GM19328 (cell line): ENCODE data around the gene ADAR.

ENCODE experiments used
- ATAC-seq: cut with Tn5 transposase; IDR thresholded peaks from one replicate; pipeline ENCODE4 v1.9.1; 2021; ENCODE audit warnings: mild to moderate bottlenecking, moderate library complexity; ENCODE audit not compliant: unreplicated experiment

Gene ADAR

GRCh38 chr1:154619181-154619948, 11.4 kb upstream of the ADAR start:
- no peak for ATAC-seq

DNA sequence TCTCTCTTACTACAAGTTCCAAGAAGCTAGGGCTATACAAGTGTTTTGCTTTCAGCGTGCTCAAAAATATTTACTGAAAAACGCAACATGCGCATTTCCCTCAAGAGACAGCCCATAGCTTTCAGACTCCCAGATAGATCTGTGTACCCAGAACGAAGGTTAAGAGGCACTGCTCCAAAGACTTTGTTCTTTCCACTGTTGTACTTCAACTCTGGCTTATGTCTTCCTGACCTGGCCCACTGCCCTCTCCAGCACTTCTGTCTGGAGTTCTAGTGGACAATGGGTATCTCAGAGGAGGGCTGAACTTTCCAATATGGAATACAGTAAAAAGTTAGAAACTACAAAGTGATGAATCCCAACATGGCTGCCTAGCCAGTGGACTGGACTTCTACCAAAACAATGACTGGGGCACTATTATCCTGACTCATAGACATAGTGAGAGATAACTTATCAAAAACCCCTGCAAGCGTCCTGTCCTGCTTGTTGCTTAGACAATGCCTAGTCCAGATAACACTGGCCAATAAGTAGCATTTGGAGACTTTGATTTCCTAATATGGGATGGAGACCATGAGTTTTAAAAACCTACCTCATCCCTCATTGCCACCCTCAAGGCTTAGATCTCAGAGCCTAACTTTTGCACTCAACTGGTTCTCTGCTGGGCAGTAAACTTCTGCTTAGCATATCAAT, 8.8 kb upstream of the ADAR start:
- no peak for ATAC-seq

DNA sequence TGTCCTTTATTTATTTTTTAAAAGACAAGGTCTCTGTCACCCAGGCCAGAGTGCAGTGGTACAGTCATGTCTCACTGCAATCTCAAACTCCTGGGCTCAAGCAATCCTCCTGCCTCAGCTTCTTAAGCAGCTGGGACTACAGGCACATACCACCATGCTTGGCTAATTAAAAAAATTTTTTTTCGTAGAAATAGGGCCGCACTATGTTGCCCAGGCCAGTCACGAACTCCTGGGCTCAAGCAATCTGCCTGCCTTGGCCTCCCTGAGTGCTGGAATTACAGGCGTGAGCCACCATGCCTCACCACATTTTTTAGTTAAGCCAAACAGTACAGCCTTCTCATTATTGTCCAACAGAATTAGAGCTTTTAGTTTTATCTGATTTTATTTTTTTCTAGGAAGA, 7.4 kb upstream of the ADAR start:
- no peak for ATAC-seq

DNA sequence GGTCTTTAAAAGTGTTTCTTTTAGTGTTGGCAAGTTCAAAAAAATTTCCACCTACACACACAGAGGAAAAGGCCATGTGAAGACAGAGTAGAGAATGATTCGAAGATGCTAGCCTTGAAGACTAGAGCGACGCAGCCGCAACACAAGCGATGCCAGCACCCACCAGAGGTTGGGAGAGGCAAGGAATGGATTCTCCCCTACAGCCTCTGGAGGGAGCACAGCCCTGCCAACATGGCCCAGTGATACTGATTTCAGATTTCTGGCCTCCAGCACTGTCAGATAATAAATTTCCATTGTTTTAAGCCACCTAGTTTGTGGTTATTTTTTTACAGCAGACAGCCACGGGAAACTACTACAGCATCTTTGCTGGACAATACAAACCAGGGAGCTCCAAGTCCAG, 6.9 kb upstream of the ADAR start:
- no peak for ATAC-seq

DNA sequence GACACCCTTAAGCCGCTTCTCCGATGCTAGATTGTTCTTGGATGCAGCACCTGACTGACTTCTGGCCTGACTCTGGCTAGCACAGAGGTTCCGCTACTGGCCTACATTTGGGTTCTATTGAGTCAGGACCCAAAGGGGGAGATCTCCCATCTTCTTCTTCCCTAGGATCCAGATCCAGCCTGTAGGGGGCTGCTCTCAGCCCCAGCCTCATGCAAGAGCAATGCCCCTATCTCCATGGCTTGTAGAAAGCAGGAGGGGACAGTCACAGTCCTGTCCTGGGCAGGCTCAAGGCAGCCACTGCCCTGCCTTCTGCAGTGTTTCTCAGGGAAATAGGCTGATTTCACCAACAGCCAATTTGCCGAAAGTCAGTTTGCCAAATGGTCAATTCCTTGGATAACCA, 6.3 kb upstream of the ADAR start:
- no peak for ATAC-seq

DNA sequence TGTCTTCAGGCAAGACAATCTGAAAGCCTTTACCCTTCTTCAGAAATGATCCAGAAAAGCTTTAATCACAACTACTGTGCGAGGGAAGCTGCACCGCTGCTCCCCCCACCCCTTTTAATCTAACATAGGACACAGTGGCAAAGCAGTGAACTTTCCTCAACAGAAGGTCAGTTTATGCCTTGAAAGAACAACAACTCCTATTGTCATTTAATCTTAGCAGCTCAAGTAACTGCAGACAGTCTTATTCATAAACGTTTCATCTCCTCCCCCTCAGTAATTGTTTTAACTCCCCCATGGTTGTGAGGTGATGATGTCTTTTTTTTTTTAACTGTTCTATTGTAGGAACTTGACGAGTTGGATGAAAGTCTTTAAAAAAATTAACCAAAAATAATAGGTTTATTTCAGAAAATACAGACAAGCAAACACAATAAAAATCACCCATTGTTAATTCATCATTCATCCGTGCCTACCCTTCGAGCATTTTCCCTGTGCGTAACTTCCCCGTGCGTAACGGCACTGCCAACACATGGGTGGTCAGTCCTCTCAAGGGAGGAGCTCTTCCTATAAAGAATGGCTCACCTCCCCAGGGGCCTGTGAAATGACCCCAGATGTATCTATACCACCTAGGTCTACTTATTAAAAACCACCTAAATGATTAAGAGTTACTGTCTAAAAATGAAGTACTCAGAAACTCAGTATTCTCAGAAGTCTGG, 3.3 kb upstream of the ADAR start:
- no peak for ATAC-seq

GRCh38 chr1:154609398-154610380, 1.7 kb upstream of the ADAR start:
- no peak for ATAC-seq

DNA sequence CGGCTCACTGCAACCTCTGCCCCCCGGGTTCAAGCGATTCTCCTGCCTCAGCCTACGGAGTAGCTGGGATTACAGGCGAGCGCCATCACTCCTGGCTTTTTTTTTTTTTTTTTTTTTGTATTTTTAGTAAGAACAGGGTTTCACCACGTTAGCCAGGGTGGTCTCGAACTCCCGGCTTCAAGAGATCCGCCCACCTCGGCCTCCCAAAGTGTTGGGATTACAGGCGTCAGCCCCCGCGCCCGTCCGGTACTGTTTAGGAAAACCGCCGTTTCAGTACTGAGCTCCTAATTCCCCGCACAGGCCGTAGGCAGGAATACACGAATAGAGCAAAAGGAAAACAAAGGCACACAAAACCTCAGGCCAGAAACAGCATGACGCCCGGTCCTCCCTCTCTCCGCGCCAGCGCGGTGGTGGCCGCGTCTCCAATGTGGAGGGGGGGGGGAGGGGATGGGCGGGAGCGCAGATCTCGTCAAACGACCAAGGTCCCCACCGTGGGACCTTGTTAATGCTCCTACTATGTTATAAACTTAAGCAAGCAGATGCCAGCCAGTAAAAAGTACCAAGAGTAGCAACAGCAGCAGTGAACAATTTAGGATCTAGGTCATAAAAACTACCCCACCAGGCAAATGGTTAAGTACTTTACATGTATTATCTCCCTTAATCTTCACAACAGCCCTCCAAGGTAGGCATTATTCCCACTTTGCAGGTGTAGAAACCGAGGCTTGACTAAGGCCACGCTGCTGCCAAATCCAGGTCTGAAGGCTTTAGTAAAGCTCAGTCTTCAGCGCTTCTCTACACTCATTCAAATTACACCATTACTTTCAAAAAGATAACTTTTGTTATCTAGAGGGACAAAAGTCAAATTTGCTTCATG, 648 bp upstream of the ADAR start:
- ATAC-seq, result no peak

DNA sequence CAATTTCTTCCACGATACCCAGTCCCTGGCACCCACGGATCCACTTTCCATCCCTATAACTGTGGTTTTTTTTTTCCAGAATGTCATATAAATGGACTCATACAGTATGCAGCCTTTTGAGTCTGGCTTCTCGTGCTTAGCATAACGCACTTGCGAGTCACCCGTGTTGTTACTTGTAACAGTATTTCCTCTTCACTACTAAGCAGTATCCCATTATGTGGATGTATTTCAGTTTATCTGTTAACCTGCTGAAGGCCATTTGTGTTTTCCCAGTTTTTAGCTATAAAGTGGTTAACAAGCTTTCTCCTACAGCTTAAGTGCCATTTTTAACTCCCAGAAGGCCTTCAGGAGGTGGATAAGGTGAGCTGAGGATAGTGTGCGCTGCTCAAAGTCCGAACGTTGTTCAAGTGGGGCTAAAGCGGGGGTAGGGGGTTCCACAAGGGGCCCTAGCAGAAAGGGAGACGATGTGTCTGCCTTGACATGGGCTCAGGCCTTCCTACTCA, 829 bp downstream of the ADAR start:
- ATAC-seq, result no peak

GRCh38 chr1:154605534-154605933, 2.5 kb downstream of the ADAR start:
- no peak for ATAC-seq

DNA sequence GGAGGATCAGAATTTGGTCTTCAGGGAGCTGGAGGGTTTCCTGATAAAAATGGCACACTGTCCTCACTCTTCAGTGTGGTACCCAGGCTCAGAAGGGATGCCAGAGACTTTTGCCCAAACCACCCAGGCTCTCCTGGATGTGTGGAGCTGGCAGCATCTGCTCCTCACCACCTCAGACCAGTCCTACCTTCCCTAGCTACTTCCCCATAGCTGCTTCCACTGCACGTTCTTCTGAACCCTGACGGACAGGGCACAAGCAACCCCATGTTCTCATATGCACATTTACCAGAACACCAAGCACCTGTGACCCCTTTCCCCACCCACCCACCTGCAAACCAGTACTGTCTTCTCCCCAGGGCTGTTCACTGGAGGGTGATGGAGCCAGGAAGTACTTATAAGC, 4.7 kb downstream of the ADAR start:
- no peak for ATAC-seq

GRCh38 chr1:154599658-154600057, 8.3 kb downstream of the ADAR start:
- ATAC-seq, result no peak

DNA sequence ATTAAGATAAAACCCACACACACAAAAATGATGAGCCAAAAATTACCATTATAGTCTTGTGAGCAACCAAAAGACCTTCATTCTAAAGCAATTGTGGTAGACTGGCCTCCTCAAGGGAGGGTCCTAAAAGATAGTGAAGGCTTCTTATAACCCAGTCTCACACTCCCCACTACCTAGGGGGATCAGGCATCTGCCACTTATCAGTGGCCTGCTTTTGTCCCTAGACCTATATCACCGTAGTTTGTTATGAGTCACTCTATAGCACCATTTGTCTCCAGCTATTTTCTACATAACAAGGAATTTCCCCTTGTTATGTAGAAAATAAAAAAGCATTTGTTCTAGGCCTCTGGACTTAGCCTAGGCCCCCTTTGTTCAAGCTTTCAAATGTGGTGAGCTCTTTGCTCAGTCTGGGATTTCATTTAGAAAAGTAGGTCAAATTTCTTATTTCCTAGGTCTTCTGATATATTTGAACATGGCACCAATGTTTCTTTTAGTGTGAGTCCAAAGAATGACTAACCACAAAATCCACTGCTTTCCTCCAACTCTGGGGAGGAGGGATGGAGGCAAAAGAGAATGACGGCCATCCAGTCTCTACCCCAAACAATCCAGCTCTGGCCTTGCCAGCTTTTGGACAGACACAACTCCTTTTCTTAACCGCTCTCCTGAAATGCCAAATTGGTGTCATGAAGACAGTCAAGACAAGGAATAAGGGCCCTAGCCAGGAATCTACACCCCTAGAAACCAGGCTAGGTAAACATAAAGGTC, 8.9 kb downstream of the ADAR start:
- ATAC-seq, result no peak

DNA sequence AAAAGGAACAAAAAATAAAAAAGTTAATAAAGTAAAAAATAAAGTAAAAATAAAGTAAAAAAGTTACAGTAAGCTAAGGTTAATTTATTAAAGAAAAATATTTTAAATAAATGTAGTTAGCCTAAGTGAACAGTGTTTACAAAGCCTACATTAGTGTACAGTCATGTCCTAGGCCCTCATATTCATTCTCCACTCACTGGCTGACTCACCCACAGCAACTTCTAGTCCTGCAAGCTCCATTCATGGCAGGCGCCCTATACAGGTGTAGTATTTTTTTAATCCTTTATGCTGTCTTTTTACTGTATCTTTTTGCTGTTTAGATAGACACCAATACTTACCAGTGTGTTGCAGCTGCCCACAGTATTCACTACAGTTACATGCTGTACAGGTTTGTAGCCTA, 12.4 kb downstream of the ADAR start:
- ATAC-seq, result no peak

- ATAC-seq, result no peak
Observed at GRCh38 chr1:154594811-154595210, 13.2 kb downstream of the ADAR start.

- no peak for ATAC-seq
Observed at GRCh38 chr1:154593390-154593789, 14.6 kb downstream of the ADAR start.

- ATAC-seq, result no peak
Observed at GRCh38 chr1:154591206-154591605, 16.8 kb downstream of the ADAR start.

- ATAC-seq, result no peak
Observed at GRCh38 chr1:154590756-154591155, 17.2 kb downstream of the ADAR start.

DNA sequence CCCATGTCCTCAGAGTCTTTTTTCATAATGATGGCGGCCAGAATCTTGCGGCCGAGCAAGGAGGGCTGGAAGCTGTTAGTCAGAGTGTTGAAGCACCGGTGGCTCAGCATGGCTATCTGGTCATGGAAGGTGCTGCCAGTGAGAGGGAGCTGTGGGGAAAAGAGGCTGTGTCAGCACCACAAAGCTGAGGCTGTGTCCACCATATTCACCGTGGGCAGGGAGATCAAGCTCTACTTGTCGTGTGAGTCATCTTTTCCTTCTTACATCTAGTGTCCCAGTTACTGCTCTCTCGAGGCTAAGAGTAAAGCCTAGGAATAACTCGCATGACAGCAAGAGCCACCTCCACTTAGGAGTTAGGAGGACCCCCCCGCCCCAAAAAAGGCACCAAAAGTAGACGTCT, 18.2 kb downstream of the ADAR start:
- ATAC-seq, result no peak
